HG03135 (cell line): Measurements from ENCODE around the gene APMAP.
"Not testable (repeated sequence)": the region's sequence is repeated elsewhere in the genome, so short reads cannot be mapped to it uniquely, and the experiment has no call there.

Experiments
- ATAC-seq: cut with Tn5 transposase; IDR thresholded peaks from one replicate; pipeline ENCODE4 v1.9.1; 2021; ENCODE audit warnings: mild to moderate bottlenecking, moderate library complexity; ENCODE audit not compliant: unreplicated experiment

The APMAP gene

DNA sequence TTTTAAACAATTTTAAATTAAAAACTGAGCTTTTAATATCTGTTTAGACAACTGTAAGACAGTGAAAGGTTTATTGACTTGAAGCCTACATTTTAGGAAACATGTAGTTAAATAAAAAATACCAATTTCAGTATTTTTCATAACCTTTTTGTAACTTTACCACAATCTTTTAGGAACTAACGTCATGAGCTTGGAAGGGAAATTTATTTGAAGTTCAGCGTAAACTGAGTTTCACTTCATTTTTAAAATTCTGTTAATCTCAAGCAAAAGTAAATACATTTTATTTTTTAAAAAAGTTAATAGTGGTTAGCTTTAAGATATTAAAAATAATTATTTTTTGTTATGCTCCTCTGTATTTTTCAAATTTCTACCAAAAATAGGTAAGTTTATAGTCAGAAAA is 38.0 kb downstream of the APMAP start:
- no peak for ATAC-seq

DNA sequence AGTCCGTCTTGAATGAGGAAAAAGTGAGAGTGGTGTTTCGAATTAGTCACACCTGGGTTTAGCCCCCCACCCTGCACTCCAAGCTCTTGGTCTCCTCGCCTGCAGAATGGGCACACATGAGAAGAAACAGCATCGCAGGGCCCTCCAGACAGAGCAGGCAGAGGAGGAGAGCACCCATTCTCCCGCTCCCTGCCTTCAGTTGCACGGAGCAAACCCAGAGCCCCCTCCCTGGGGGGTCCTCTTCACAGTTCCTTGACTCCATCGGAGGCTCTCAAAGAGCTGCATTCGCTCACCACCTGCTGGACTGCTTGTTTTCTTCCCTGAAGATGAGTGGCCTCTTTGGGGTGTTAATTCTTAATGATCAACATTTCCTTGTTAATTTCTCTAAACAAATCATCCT is 38.4 kb downstream of the APMAP start:
- no peak for ATAC-seq

DNA sequence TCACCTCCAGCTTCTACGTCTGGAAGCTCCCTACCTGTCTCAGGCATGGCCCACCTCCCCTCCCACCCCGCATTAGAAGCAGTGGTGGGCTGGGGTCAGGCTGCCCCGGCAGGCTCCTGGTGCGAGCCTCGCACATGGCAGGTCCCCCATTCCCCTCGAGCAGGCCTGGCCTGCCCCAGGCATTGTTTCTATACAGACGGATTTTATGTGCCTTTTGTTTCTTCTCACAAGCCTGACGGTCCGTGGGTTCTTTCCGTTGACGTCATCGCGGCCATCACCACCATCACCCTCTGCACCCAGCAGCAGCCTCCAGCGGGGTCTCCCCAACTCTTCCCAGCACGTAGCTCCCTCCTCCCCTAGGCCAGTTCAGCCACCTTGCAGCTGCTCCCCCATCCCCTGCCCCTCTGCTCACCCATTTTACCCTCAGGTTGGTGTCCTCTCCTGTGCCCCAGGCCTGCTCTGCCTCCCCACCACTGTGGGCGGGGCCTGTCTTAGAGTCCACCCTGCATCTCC is 38.9 kb downstream of the APMAP start:
- no peak for ATAC-seq

DNA sequence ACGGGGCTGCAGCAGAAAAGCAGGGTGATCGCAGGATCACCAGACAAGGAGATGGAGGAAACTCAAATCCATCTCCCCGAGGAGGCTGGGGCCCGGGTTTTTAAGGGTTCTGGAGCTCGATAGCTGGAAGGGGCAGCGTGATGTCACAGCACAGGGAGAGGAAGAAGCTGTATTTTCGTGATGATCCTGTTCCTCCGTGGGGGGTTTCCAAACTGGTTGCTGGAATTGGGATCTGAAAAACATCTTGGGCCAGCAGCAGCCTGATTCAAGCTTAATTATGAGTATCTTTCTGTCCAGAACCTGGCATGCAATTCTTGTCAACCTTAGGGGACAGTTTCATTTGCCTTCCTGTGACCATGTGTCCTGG is 39.4 kb downstream of the APMAP start:
- ATAC-seq, result no peak

DNA sequence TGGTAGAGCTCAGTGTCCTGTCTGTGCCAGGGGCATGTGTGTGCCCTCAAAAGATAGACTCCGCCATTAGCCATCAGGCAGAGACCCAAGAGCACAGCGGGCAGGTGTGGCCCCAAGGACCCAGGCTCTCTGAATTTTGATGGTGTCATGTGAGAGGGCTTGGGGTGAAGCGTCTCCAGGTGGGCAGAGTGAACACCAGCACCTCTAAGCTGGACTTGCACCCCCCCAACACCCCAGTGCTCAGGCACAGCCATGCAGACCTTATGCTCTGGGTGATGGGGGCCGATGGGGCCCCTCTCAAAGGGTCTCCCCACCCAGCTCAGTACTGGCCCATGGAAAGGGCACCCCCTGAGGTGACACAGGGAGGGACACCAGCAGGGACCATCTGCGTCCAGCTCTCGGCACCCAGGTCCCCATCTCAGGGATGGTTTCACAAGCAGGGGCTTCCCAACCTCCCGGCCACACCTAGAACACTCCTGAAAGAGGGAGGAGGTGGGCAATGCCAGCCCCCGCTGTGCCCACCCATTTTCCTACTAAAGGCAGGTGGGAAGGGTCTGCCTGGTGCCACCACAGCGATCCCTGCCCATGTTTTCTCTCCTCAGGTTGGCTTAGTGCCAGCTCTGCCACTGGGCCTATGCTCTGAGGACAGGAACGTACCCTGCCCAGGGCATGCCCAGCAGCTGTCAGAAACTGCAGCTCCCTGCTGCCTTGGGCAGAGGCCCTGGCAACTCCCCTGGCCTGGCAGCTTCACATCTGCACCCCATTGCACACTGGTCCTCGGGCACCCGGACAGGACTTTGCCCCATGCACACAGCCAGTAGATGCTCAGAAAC is 40.0 kb downstream of the APMAP start:
- ATAC-seq, result no peak

GRCh38 chr20:24951536-24952083 is 40.9 kb downstream of the APMAP start:
- ATAC-seq, result no peak

GRCh38 chr20:24950836-24951525 is 41.6 kb downstream of the APMAP start:
- no peak for ATAC-seq

DNA sequence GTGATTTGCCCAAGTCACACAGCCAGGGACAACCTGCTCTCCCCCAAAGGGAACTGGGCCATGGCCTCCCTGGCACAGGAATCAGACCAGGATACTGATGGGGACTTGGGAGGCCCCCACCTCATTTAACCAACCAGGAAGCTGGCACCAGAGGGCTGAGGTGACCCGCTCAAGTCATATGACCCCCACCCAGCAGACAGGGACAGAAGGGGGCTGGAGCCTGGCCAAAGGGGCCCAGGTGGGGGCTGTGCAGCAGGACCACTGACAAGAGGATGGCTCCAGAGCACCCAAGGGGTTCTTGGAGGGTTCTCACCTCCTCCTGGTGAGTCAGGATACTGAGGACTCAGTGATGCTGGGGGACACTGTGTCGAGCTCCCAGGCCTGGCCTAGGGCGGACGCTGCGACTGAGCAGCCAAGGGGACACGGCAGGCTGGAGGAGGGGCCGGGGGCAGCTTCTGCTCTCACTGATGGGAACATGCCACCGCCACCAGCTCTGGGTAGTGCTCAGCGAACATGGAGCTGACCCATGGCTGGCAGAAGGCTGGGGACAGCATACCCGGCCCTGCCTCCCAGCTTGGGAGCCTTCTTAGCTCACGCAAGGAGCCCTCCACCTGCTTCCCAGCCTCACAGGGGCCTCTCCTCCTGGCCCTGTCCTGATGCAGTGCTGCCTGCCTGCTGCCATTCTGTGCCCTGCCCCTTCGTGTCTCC is 42.3 kb downstream of the APMAP start:
- no peak for ATAC-seq

GRCh38 chr20:24949756-24950127 is 42.8 kb downstream of the APMAP start:
- no peak for ATAC-seq

- no peak for ATAC-seq
Measured at GRCh38 chr20:24948939-24949679, 43.4 kb downstream of the APMAP start, which contains the start of gene CST7. Gene CST7 (plus strand): TSS chr20:24949269. CDS start chr20:24949506, 237 bp downstream.

DNA sequence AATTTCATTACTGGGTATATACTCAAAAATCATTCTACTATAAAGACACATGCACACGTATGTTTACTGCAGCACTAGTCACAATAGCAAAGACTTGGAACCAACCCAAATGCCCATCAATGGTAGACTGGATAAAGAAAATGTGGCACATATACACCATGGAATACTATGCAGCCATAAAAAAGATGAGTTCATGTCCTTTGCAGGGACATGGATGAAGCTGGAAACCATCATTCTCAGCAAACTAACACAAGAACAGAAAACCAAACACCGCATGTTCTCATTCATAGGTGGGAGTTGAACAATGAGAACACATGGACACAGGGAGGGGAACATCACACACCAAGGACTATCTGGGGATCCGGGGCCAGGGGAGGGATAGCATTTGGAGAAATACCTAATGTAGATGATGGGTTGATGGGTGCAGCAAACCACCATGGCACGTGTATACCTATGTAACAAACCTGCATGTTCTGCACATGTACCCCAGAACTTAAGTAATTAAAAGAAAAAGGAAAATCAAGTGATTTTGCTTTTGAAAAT is 44.1 kb downstream of the APMAP start:
- not testable (repeated sequence) for ATAC-seq

GRCh38 chr20:24946376-24946775 is 46.2 kb downstream of the APMAP start:
- not testable (repeated sequence) for ATAC-seq

DNA sequence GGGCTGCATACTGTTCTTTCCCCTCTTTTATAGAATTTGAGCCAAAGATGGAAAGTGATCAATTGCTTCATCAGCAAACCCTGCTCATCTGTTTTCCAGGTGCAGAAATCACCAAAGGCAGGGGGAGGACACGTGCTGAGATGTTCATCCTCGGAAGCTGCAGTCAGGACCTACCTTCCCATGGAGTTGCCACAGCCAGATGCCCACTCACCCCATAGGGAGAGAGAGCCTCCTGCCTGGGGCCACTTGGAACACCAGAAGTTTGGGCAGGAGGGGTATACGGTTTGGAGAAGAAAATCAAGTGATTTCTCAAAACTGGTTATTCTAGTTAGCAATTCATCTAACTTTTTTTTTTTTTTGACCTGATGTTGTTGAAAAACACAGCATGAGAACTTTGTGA is 48.8 kb downstream of the APMAP start:
- ATAC-seq, result no peak

DNA sequence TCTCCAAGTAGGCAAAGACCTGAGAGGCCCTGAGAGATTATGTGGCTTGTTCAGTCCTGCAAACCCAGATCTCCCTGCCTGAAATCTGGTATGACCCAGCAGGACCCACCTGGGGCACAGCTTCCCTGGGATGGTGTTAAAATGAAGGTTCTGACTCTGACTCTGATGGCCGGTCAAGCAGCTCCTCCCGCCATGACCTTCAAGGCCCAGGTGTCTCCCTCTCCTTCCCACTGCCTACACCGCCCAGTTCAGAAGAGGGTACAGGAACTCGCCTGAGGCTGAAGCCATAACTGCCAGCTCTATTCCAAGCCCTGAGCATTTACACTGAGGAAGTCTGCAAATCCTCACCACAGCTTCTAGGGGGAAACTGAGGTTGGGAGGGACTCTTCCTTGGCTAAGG is 49.4 kb downstream of the APMAP start:
- ATAC-seq, result no peak

DNA sequence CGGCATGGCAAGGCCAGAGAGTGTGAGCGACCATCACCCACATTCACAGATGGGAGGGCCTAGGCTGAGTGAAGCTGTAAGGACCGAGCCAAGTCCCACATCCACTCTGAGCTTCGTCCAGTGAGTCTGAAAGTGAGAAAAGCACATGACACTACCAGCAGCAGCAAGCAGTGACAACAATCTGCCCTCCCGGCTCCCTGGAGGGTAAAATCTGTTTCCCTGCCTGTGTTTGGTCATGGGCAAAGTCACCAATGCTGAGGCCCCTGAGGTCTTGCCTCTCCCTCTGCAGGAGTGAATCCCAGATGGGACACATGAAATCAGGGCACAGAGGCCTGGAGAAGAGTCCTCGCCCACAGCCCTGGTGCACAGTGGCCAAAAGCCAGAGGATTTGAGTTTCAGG is 49.9 kb downstream of the APMAP start:
- no peak for ATAC-seq

DNA sequence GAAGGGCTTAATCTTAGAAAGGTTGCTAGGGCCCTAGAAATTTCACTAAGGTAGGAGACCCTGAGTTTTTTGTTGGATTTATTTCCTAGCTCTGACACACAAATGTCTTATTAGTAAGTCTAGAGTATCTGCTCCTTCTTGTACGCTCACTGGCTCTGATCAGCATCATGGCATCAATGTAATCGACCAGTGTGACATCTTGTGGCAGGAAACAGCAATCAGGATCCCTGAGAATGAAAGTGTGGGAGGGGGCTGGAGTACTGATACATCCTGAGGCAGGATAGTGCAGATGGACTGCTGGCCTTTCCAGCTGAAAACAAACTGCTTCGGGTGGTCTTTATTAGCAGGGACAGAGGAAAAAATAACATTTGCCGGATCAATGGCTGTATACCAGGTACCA is 53.5 kb downstream of the APMAP start:
- no peak for ATAC-seq

DNA sequence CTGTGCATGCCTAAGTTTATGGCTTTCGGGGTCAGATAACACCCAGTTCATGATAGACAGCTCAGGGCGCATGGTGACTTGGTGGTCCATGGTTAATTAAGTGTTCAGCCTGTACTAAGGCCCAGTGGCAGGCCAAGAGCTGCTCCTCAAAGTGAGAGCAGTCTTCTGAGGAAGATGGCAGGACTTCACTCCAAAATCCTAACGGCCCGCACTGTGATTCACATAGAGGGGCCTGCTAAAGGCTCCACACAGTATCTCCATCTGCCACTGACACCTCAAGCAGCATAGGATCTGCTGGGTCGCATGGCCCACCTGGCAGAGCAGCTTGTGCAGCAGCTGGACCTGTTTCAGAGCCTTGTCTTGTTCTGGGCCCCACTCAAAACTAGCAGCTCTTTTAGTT is 54.1 kb downstream of the APMAP start:
- no peak for ATAC-seq

- no peak for ATAC-seq
Measured at GRCh38 chr20:24937579-24937978, 55.0 kb downstream of the APMAP start.

GRCh38 chr20:24936526-24937407 is 55.8 kb downstream of the APMAP start:
- no peak for ATAC-seq
